Lower lobe of right lung (tissue), 2 donors: ENCODE measurements around the gene RAPGEF4. TPM values are rescaled to one million over a fixed set of nuclear protein-coding genes. Genes with fewer than 3 reads are reported as not detected.

Experiments used
- ATAC-seq, 2 donors: fragments of 200-7000 bp; cut with Tn5 transposase; one replicate each; pipeline ENCODE4 v1.9.1; 2020 to 2022; ENCODE audit warnings: mild to moderate bottlenecking in 2 of 2, moderate library complexity in 2 of 2
- DNase-seq: peaks from one replicate; pipeline ENCODE4 v3.0.0-alpha.2; 2020
- H3K27ac ChIP-seq: fragments of 200-600 bp; one replicate; pipeline ENCODE4 v1.8.0; 2022
- H3K27me3 ChIP-seq: fragments of 200-600 bp; one replicate; pipeline ENCODE4 v1.8.0; 2022; ENCODE audit warnings: low read depth
- H3K36me3 ChIP-seq: fragments of 200-600 bp; one replicate; pipeline ENCODE4 v1.8.0; 2022; ENCODE audit warnings: mild to moderate bottlenecking
- H3K4me1 ChIP-seq: fragments of 200-600 bp; one replicate; pipeline ENCODE4 v1.8.0; 2022
- H3K4me3 ChIP-seq: fragments of 200-600 bp; one replicate; pipeline ENCODE4 v1.8.0; 2022; ENCODE audit warnings: mild to moderate bottlenecking
- H3K9me3 ChIP-seq: fragments of 200-600 bp; one replicate; pipeline ENCODE4 v1.8.0; 2022
- CTCF ChIP-seq: fragments of 200-600 bp; IDR thresholded peaks from one replicate; pipeline ENCODE4 v1.8.0; 2022; ENCODE audit warnings: antibody characterized with exemption, mild to moderate bottlenecking
- intact Hi-C: fragments of 100-400 bp; cut with DNase I; formaldehyde crosslinking; loops from one replicate; pipeline ENCODE4 v1.11.0; 2022
- total RNA-seq: library from RNA; stranded (reverse); fragmentation: NEBNext Ultra II Directional; extraction: Animal tissue kit (Norgen Biotek cat#: 25700); gene quantifications from one replicate; pipeline ENCODE4 v1.2.1, GENCODE V29; 2021
- donor health status: DM: no; HTN: yes; CAD: no; lungs with severe emphysema.

Gene RAPGEF4
- total RNA-seq, 1 donor from 2014 or later: 14.6 TPM

- intact Hi-C loops: loop anchor here (5.0 kb wide), 1 partner anchor 125 kb away; no protein-coding TSS in a partner anchor
- DNase-seq: no peak
Observed at GRCh38 chr2:172806996-172807395, 71.4 kb downstream of the RAPGEF4 start.

GRCh38 chr2:172808156-172808555 lies 72.5 kb downstream of the RAPGEF4 start:
- TF ChIP-seq CTCF: no peak
- ATAC-seq: no peak
- intact Hi-C loops: loop anchor here (5.0 kb wide), 1 partner anchor 124 kb away; no protein-coding TSS in a partner anchor

More at GRCh38 chr2:172806996-172807395, 71.4 kb downstream of the RAPGEF4 start:
- no peaks in the 10 kb centered on the region for H3K36me3 ChIP-seq
- H3K4me3 ChIP-seq: no peak overlapping the region
- ATAC-seq: no peak
- no peaks in the 10 kb centered on the region for H3K4me1 ChIP-seq
- no peak overlapping the region for H3K27ac ChIP-seq
- no peak for TF ChIP-seq CTCF
- H3K27me3 ChIP-seq: no peaks in the 10 kb centered on the region
- H3K9me3 ChIP-seq: peaks cover 8% of the 10 kb centered on the region

GRCh38 chr2:172811027-172811426 lies 75.4 kb downstream of the RAPGEF4 start:
- TF ChIP-seq CTCF: no peak
- H3K4me3 ChIP-seq: no peak overlapping the region
- no peaks in the 10 kb centered on the region for H3K27me3 ChIP-seq
- no peaks in the 10 kb centered on the region for H3K4me1 ChIP-seq
- H3K9me3 ChIP-seq: no peaks in the 10 kb centered on the region
- intact Hi-C loops: no loop called here
- DNase-seq (no peak), ATAC-seq (no peak)
- no peak overlapping the region for H3K27ac ChIP-seq
- H3K36me3 ChIP-seq: no peaks in the 10 kb centered on the region

More at GRCh38 chr2:172808156-172808555, 72.5 kb downstream of the RAPGEF4 start:
- peaks cover 2% of the 10 kb centered on the region for H3K9me3 ChIP-seq
- no peak overlapping the region for H3K27ac ChIP-seq
- DNase-seq: no peak
- H3K36me3 ChIP-seq: no peaks in the 10 kb centered on the region
- no peaks in the 10 kb centered on the region for H3K27me3 ChIP-seq
- H3K4me3 ChIP-seq: no peak overlapping the region
- H3K4me1 ChIP-seq: no peaks in the 10 kb centered on the region

GRCh38 chr2:172812158-172812744 lies 76.6 kb downstream of the RAPGEF4 start:
- DNase-seq: no peak
- TF ChIP-seq CTCF: no peak
- Histone ChIP-seq H3K4me3 (no peak overlapping the region), H3K4me1 (no peaks in the 10 kb centered on the region), H3K27me3 (no peaks in the 10 kb centered on the region), H3K9me3 (no peaks in the 10 kb centered on the region), H3K36me3 (no peaks in the 10 kb centered on the region), H3K27ac (no peak overlapping the region)
- ATAC-seq: no peak
- intact Hi-C loops: no loop called here

- Histone ChIP-seq H3K27ac (no peak overlapping the region), H3K4me3 (no peak overlapping the region), H3K27me3 (no peaks in the 10 kb centered on the region), H3K9me3 (no peaks in the 10 kb centered on the region), H3K4me1 (no peaks in the 10 kb centered on the region), H3K36me3 (no peaks in the 10 kb centered on the region)
- TF ChIP-seq CTCF: peak; percentile 49
- ATAC-seq: no peak
- intact Hi-C loops: no loop called here
- no peak for DNase-seq
Observed at GRCh38 chr2:172813314-172813888, 77.8 kb downstream of the RAPGEF4 start.
